Measurements from ENCODE around the gene TGFBR3. TPM values are rescaled to one million over a fixed set of nuclear protein-coding genes. Genes with fewer than 3 reads are reported as not detected.

Gene TGFBR3
- total RNA-seq, 1 experiment from 2014 or later: 12.2 TPM

GRCh38 chr1:91891969-91892368, 6.0 kb upstream of the TGFBR3 start:
- no peak for DNase-seq
- H3K27me3 ChIP-seq (replicated peaks; ENCODE audit: control insufficient read depth, insufficient read depth, low read length): no peaks in the 10 kb centered on the region
- TF ChIP-seq CTCF (IDR thresholded peaks at IDR 0.05; ENCODE audit: insufficient read depth in 1 of 2, low read depth in 1 of 2, low read length in 1 of 2, severe bottlenecking in 1 of 2, unreplicated experiment in 1 of 2): no peak
- no peaks in the 10 kb centered on the region for H3K9me3 ChIP-seq
- BruUV-seq (replicated peaks): no TSS peak
- ChIA-PET POLR2A (no interaction called here), CTCF (no interaction called here)
- intact Hi-C loops (cut with micrococcal nuclease; ENCODE audit: unreplicated experiment): no loop called here
- Mint-ChIP-seq H3K27me3 (ENCODE audit: insufficient read depth, unreplicated experiment) (no peaks in the 10 kb centered on the region), H3K27ac (ENCODE audit: unreplicated experiment) (no peak overlapping the region), H3K9me3 (ENCODE audit: unreplicated experiment) (no peaks in the 10 kb centered on the region), H3K4me1 (ENCODE audit: low read depth, unreplicated experiment) (no peaks in the 10 kb centered on the region), H3K36me3 (ENCODE audit: insufficient read depth, unreplicated experiment) (no peaks in the 10 kb centered on the region), H3K4me3 (ENCODE audit: unreplicated experiment) (no peak overlapping the region)
- no peaks in the 10 kb centered on the region for H3K4me1 ChIP-seq
- H3K4me3 ChIP-seq (ENCODE audit: low read depth, low read length): no peak overlapping the region
- H3K36me3 ChIP-seq (ENCODE audit: control insufficient read depth, insufficient read depth, low read length): no peaks in the 10 kb centered on the region

- Histone ChIP-seq H3K4me3 (ENCODE audit: low read depth, low read length) (no peak overlapping the region), H3K36me3 (ENCODE audit: control insufficient read depth, insufficient read depth, low read length) (no peaks in the 10 kb centered on the region), H3K4me1 (no peaks in the 10 kb centered on the region), H3K27me3 (replicated peaks; ENCODE audit: control insufficient read depth, insufficient read depth, low read length) (no peaks in the 10 kb centered on the region), H3K9me3 (no peaks in the 10 kb centered on the region)
- no peak overlapping the region for H3K4me3 Mint-ChIP-seq (ENCODE audit: unreplicated experiment)
- no peaks in the 10 kb centered on the region for H3K9me3 Mint-ChIP-seq (ENCODE audit: unreplicated experiment)
- ChIA-PET POLR2A (no interaction called here), CTCF (no interaction called here)
- TF ChIP-seq CTCF (IDR thresholded peaks at IDR 0.05; ENCODE audit: insufficient read depth in 1 of 2, low read depth in 1 of 2, low read length in 1 of 2, severe bottlenecking in 1 of 2, unreplicated experiment in 1 of 2): no peak
- H3K27me3 Mint-ChIP-seq (ENCODE audit: insufficient read depth, unreplicated experiment): no peaks in the 10 kb centered on the region
- no peaks in the 10 kb centered on the region for H3K36me3 Mint-ChIP-seq (ENCODE audit: insufficient read depth, unreplicated experiment)
- no TSS peak for BruUV-seq (replicated peaks)
- H3K4me1 Mint-ChIP-seq (ENCODE audit: low read depth, unreplicated experiment): no peaks in the 10 kb centered on the region
- intact Hi-C loops (cut with micrococcal nuclease; ENCODE audit: unreplicated experiment): no loop called here
- H3K27ac Mint-ChIP-seq (ENCODE audit: unreplicated experiment): no peak overlapping the region
- no peak for DNase-seq
Observed at GRCh38 chr1:91891454-91891853, 5.5 kb upstream of the TGFBR3 start.

DNA sequence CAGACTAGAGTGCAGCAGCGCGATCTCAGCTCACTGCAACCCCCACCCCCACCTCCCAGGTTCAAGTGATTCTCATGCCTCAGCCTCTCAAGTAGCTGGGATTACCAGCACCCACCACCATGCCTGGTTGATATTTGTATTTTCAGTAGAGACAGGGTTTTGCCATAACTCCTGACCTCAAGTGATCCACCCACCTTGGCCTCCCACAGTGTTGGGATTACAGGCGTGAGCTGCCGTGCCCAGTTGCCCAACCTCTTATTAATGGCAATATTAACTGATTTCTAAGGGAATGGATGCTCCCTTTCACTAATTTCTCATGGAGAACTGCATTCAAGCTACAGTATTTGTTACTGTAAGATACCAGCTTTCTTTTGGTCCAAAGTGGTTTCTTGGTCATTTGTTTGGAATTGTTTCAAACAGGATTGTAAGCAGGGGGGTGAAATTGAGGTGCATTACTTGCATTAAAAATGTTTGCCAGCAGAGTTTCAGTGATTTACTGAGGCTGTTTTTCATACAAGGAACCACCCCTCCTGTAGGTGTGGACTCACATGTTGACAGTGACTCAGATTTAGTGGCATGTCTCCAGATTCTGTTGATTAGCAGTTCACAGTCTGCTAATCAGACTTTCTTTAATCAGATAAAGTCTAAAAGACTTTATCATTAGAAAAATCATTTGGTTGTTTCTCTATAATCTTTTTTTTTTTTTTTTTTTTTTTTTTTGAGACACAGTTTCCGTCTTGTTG, 3.9 kb upstream of the TGFBR3 start:
- no peaks in the 10 kb centered on the region for H3K36me3 Mint-ChIP-seq (ENCODE audit: insufficient read depth, unreplicated experiment)
- H3K27me3 Mint-ChIP-seq (ENCODE audit: insufficient read depth, unreplicated experiment): no peaks in the 10 kb centered on the region
- no peak overlapping the region for H3K4me3 Mint-ChIP-seq (ENCODE audit: unreplicated experiment)
- POLR2A ChIA-PET: no interaction called here
- H3K27me3 ChIP-seq (replicated peaks; ENCODE audit: control insufficient read depth, insufficient read depth, low read length): no peaks in the 10 kb centered on the region
- DNase-seq: no peak
- H3K4me3 ChIP-seq (ENCODE audit: low read depth, low read length): no peak overlapping the region
- no peak overlapping the region for H3K27ac Mint-ChIP-seq (ENCODE audit: unreplicated experiment)
- no peaks in the 10 kb centered on the region for H3K36me3 ChIP-seq (ENCODE audit: control insufficient read depth, insufficient read depth, low read length)
- CTCF ChIA-PET: no interaction called here
- H3K4me1 Mint-ChIP-seq (ENCODE audit: low read depth, unreplicated experiment): no peaks in the 10 kb centered on the region
- no peak for TF ChIP-seq CTCF (IDR thresholded peaks at IDR 0.05; ENCODE audit: insufficient read depth in 1 of 2, low read depth in 1 of 2, low read length in 1 of 2, severe bottlenecking in 1 of 2, unreplicated experiment in 1 of 2)
- no peaks in the 10 kb centered on the region for H3K9me3 ChIP-seq
- intact Hi-C loops (cut with micrococcal nuclease; ENCODE audit: unreplicated experiment): loop anchor here (5.0 to 10.0 kb wide), 3 partner anchors 63 to 275 kb away; no protein-coding TSS in a partner anchor
- BruUV-seq (replicated peaks): no TSS peak
- H3K9me3 Mint-ChIP-seq (ENCODE audit: unreplicated experiment): no peaks in the 10 kb centered on the region
- H3K4me1 ChIP-seq: no peaks in the 10 kb centered on the region
